Ascending aorta (tissue), 2 donors: ENCODE data around the gene CASP5. TPM values are rescaled to one million over a fixed set of nuclear protein-coding genes. Genes with fewer than 3 reads are reported as not detected.

ENCODE experiments used
- DNase-seq, 2 donors: peaks; one replicate each; pipeline ENCODE4 v3.0.0-alpha.2; 2019; ENCODE audit warnings: low spot score in 2 of 2
- H3K27ac ChIP-seq, 2 donors: fragments of 200-600 bp; sonication (generic); one replicate each; pipeline ENCODE4 v1.5.1; 2016 to 2017; ENCODE audit warnings: mild to moderate bottlenecking in 1 of 2
- H3K27me3 ChIP-seq: fragments of 200-600 bp; sonication (generic); one replicate; pipeline ENCODE4 v1.5.1; 2017
- H3K36me3 ChIP-seq, 2 donors: fragments of 200-600 bp; sonication (generic); one replicate each; pipeline ENCODE4 v1.5.1; 2016
- H3K4me1 ChIP-seq, 2 donors: fragments of 200-600 bp; sonication (generic); one replicate each; pipeline ENCODE4 v1.5.1; 2016 to 2017; ENCODE audit warnings: mild to moderate bottlenecking in 1 of 2
- H3K4me3 ChIP-seq, 2 donors: fragments of 200-600 bp; sonication (generic); one replicate each; pipeline ENCODE4 v1.5.1; 2016 to 2017; ENCODE audit warnings: mild to moderate bottlenecking in 1 of 2
- H3K9me3 ChIP-seq, 2 donors: fragments of 200-600 bp; sonication (generic); one replicate each; pipeline ENCODE4 v1.5.1; 2016
- intact Hi-C: fragments of 100-400 bp; cut with DNase I; formaldehyde crosslinking; loops from one replicate; pipeline ENCODE4 v1.15.1; 2023
- total RNA-seq: library from RNA; depleted of rRNA; stranded (reverse); fragments of >200 nt; gene quantifications from one replicate; pipeline ENCODE4 v1.1.0, GENCODE V29; 2016
- TF ChIP-seq, protein P1 (sequence below), 3 experiments: fragments of 200-600 bp in 2 of 3; fragments of 450-650 bp in 1 of 3; sonication (generic) in 2 of 3; IDR thresholded peaks; one replicate each; pipeline ENCODE4 v1.5.1; 2016 to 2019; ENCODE audit warnings: antibody characterized with exemption in 3 of 3, mild to moderate bottlenecking in 1 of 3, moderate library complexity in 1 of 3

CASP5 gene
- total RNA-seq, 1 donor from 2014 or later = not detected

DNA sequence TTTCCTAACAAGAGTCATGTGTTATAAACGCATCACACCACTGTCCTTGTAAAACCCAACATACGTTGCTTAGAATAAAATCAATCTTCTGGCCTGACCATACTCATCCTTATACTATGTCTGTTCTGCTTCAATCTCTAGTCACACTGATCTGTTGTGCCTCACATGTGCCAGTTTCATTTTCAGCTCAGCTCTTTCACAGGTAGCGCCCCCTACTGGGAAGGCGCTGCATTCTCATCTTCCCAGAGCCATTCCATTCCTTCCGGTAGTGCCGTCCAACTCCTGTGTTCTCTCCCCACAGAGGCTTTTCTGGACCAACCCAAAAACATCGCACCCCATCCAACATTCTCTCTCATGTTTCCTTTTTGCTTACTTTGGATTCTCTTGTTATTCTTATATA, 22.2 kb downstream of the CASP5 start:
- TF ChIP-seq, protein P1, sequence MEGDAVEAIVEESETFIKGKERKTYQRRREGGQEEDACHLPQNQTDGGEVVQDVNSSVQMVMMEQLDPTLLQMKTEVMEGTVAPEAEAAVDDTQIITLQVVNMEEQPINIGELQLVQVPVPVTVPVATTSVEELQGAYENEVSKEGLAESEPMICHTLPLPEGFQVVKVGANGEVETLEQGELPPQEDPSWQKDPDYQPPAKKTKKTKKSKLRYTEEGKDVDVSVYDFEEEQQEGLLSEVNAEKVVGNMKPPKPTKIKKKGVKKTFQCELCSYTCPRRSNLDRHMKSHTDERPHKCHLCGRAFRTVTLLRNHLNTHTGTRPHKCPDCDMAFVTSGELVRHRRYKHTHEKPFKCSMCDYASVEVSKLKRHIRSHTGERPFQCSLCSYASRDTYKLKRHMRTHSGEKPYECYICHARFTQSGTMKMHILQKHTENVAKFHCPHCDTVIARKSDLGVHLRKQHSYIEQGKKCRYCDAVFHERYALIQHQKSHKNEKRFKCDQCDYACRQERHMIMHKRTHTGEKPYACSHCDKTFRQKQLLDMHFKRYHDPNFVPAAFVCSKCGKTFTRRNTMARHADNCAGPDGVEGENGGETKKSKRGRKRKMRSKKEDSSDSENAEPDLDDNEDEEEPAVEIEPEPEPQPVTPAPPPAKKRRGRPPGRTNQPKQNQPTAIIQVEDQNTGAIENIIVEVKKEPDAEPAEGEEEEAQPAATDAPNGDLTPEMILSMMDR (IDR thresholded peaks at IDR 0.05) = peak in 2 of 3 experiments; percentile 18 to 40
- no peaks in the 10 kb centered on the region for H3K9me3 ChIP-seq
- no peaks in the 10 kb centered on the region for H3K4me1 ChIP-seq
- no peak for DNase-seq
- no peaks in the 10 kb centered on the region for H3K36me3 ChIP-seq
- H3K4me3 ChIP-seq = no peak overlapping the region
- intact Hi-C loops = no loop called here
- no peaks in the 10 kb centered on the region for H3K27me3 ChIP-seq
- H3K27ac ChIP-seq = no peak overlapping the region

DNA sequence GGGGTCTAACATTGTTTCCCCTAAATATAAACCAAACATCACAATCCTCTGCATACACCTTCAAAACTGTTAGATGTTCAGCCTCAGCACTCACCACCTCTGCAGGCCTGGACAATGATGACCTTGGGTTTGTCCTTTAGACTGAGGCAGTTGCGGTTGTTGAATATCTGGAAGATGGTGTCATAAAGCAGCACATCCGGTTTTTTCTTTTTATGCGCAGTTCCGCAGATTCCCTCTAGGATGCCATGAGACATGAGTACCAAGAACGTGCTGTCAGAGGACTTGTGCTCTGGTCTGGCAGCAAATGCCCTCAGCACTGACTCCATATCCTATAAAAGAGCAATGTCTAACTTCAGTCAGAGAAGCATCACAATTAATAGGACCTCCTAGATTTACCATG, 22.8 kb downstream of the CASP5 start:
- H3K4me3 ChIP-seq = no peak overlapping the region
- no peaks in the 10 kb centered on the region for H3K27me3 ChIP-seq
- no peak for DNase-seq
- no peak overlapping the region for H3K27ac ChIP-seq
- intact Hi-C loops = no loop called here
- no peaks in the 10 kb centered on the region for H3K4me1 ChIP-seq
- no peaks in the 10 kb centered on the region for H3K9me3 ChIP-seq
- H3K36me3 ChIP-seq = no peaks in the 10 kb centered on the region
- TF ChIP-seq, protein P1 (IDR thresholded peaks at IDR 0.05) = no peak

DNA sequence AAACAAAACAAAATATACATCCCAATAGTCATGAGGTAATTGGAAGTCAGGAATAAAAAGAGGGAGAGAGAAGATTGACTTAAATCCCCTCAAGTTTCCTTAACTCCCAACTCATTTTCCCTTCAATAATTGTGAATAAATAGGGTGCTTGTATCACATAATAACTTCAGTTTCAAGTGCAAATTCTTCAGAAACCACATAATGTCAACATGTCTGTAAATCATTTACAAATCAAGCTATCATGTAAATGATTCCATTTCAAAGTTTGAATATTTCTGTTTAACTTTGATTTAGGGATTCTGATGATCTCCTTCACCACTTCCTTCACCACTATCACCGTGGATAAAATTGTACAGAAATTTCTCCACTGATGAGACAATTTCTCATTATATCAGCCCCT, 23.2 kb downstream of the CASP5 start:
- Histone ChIP-seq H3K9me3 (no peaks in the 10 kb centered on the region), H3K27ac (no peak overlapping the region), H3K4me3 (no peak overlapping the region), H3K27me3 (no peaks in the 10 kb centered on the region), H3K36me3 (no peaks in the 10 kb centered on the region), H3K4me1 (no peaks in the 10 kb centered on the region)
- DNase-seq = no peak
- TF ChIP-seq, protein P1 (IDR thresholded peaks at IDR 0.05) = no peak
- intact Hi-C loops = no loop called here

DNA sequence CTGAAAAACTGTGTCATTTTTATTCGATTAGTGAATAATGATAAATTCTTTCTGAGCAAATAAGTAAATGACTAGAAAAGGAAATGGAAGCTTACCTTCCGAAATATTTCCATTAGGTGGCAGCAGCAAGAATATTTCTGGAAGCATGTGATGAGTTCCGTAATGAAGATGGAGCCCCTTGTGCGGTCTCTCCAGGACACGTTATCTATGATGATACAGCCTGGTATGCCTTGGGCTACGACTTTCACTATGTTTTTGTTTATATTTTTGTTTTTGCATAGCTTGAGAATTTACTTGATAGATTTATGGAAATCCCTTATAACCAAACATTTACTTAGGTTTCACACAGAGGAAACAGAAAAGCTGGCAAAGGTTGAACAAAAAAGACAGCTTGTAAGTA, 25.7 kb downstream of the CASP5 start:
- Histone ChIP-seq H3K4me3 (no peak overlapping the region), H3K36me3 (no peaks in the 10 kb centered on the region), H3K27me3 (no peaks in the 10 kb centered on the region), H3K27ac (no peak overlapping the region), H3K4me1 (no peaks in the 10 kb centered on the region), H3K9me3 (no peaks in the 10 kb centered on the region)
- DNase-seq = no peak
- intact Hi-C loops = no loop called here
- TF ChIP-seq, protein P1 (IDR thresholded peaks at IDR 0.05) = no peak

DNA sequence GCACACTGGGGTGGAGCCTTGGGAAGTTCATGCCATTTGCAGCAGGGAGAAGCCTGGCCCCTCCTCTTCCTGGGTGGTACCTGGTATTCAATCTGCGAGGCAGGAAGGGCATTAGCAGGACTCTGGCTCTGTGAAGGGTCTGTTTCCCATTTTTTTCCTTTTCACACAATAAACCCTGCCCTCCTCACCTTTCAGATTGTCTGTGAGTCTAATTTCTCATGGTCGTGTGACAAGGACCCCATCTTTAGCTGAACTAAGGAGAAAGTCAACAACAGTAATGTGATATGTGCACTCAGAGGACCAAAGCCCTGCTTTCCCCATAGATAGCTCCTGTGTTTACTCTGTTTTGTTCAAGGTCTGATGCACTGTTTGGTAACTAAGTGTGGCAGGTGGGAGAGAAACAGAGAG, 28.0 kb downstream of the CASP5 start:
- Histone ChIP-seq H3K9me3 (no peaks in the 10 kb centered on the region), H3K27me3 (no peaks in the 10 kb centered on the region), H3K27ac (no peak overlapping the region), H3K4me1 (no peaks in the 10 kb centered on the region), H3K36me3 (no peaks in the 10 kb centered on the region), H3K4me3 (no peak overlapping the region)
- DNase-seq = no peak
- TF ChIP-seq, protein P1 (IDR thresholded peaks at IDR 0.05) = no peak
- intact Hi-C loops = no loop called here

DNA sequence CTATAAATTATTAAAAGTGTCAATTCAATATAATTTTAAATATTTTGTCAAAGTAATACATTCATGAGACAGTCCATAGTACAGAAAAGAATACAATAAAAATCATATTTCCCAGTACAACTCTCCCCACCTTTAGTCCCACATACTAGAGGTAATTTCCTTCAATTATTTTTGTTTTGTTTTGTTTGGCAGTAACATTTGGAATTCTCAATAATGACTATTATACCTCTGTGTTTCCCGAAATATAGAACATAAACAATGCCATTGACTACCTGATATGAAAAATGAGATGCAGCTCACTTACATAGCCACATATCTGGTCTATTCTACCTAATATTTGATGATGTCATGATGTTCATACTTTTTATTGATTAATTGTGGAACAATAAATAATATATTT, 30.2 kb downstream of the CASP5 start:
- DNase-seq = no peak
- Histone ChIP-seq H3K4me3 (no peak overlapping the region), H3K4me1 (no peaks in the 10 kb centered on the region), H3K27me3 (no peaks in the 10 kb centered on the region), H3K9me3 (peaks cover 0 to 8% of the 10 kb centered on the region in 2 donors), H3K36me3 (no peaks in the 10 kb centered on the region), H3K27ac (no peak overlapping the region)
- intact Hi-C loops = no loop called here
- TF ChIP-seq, protein P1 (IDR thresholded peaks at IDR 0.05) = no peak
